Adrenal gland (tissue), 5 donors: ENCODE measurements around the gene INS.

Experiments
- POLR2A ChIP-seq, 2 donors: fragments of 450-650 bp; IDR thresholded peaks; one replicate each; pipeline ENCODE4 v1.6.1; 2017; ENCODE audit warnings: antibody characterized with exemption in 2 of 2, mild to moderate bottlenecking in 2 of 2, moderate library complexity in 1 of 2
- TF ChIP-seq, protein P1 (sequence below), 6 experiments: fragments of 450-650 bp in 4 of 6; fragments of 200-600 bp in 2 of 6; sonication (generic) in 1 of 6; IDR thresholded peaks; 1 replicate in 5 of 6; 2 replicates in 1 of 6; pipeline versions ENCODE4 v1.5.1 to v1.8.0; 2016 to 2021; ENCODE audit warnings: antibody characterized with exemption in 6 of 6, mild to moderate bottlenecking in 2 of 6, moderate library complexity in 1 of 6
- donor health status: DM: no; HTN: no; CAD: no.

DNA sequence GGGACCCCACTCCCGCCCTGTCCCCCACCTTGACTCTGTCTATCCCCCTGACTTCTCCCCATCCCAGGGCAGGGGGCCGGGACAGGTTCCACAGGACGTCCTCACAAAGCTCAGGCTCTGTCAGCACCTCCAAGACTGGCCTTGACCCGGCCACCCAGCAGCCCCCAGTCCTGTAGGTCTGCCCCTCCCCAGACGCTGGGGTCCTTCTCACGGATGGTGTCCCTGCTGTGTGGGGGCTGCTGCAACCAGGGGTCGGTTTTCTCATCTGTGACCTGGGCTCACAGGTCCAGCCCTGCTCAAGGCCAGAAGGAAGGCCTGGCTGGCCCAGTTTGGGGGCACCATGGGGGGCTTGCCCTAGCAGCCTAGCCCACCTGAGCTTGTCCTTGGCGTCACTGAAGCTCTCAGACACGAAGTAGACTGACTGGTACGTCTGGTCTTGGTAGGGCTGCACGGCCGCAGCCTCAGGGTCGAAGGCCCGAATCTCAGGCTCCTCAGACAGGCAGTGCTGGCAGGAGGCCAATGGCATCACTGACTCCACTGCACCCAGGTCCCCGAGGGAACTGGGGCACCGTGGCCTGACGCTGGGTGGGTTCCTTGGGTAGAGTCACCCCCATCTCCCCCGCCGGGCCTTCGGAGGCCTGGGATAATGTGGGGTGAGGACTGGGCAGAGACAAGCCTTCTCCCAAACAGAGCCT is 4.0 kb upstream of the INS start:
- TF ChIP-seq, protein P1, sequence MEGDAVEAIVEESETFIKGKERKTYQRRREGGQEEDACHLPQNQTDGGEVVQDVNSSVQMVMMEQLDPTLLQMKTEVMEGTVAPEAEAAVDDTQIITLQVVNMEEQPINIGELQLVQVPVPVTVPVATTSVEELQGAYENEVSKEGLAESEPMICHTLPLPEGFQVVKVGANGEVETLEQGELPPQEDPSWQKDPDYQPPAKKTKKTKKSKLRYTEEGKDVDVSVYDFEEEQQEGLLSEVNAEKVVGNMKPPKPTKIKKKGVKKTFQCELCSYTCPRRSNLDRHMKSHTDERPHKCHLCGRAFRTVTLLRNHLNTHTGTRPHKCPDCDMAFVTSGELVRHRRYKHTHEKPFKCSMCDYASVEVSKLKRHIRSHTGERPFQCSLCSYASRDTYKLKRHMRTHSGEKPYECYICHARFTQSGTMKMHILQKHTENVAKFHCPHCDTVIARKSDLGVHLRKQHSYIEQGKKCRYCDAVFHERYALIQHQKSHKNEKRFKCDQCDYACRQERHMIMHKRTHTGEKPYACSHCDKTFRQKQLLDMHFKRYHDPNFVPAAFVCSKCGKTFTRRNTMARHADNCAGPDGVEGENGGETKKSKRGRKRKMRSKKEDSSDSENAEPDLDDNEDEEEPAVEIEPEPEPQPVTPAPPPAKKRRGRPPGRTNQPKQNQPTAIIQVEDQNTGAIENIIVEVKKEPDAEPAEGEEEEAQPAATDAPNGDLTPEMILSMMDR (IDR thresholded peaks at IDR 0.05) = no peak
- TF ChIP-seq POLR2A (IDR thresholded peaks at IDR 0.05) = no peak
